AG10803 (cell line): ENCODE data around the gene STARD13.

Source experiments
- DNase-seq: peaks from one replicate; pipeline ENCODE4 v3.0.0; 2010; ENCODE audit warnings: low read depth
- H3K4me3 ChIP-seq: 2 replicates; pipeline ENCODE4 v1.5.1; 2011; ENCODE audit warnings: mild to moderate bottlenecking, low read length, control low read depth
- CTCF ChIP-seq: conservative IDR thresholded peaks from 2 replicates; pipeline ENCODE4 v1.5.1; 2011; ENCODE audit warnings: mild to moderate bottlenecking, low read length, control low read depth, inconsistent platforms

Gene STARD13

GRCh38 chr13:33289966-33290365, 4.4 kb upstream of the STARD13 start:
- DNase-seq = peak; percentile 80
- no peak overlapping the region for H3K4me3 ChIP-seq
- no peak for TF ChIP-seq CTCF

- TF ChIP-seq CTCF = no peak
- H3K4me3 ChIP-seq = no peak overlapping the region
- no peak for DNase-seq
Observed at GRCh38 chr13:33287142-33287882, 1.8 kb upstream of the STARD13 start.

GRCh38 chr13:33286128-33286527, 573 bp upstream of the STARD13 start:
- TF ChIP-seq CTCF = no peak
- peak overlapping the region; percentile 58 for H3K4me3 ChIP-seq

GRCh38 chr13:33284916-33285315, 639 bp downstream of the STARD13 start:
- DNase-seq = no peak
- no peak for TF ChIP-seq CTCF
- H3K4me3 ChIP-seq = peak overlapping the region; percentile 96

More at GRCh38 chr13:33286128-33286527, 573 bp upstream of the STARD13 start:
- no peak for DNase-seq

- H3K4me3 ChIP-seq = peak overlapping the region; percentile 96
- peak; percentile 44 for DNase-seq
- no peak for TF ChIP-seq CTCF
Observed at GRCh38 chr13:33284031-33284430, 1.5 kb downstream of the STARD13 start.

GRCh38 chr13:33283195-33283911, 2.2 kb downstream of the STARD13 start:
- TF ChIP-seq CTCF = no peak
- peak overlapping the region; percentile 96 for H3K4me3 ChIP-seq
- DNase-seq = no peak
